GM12892 (cell line): ENCODE results near the gene ZIK1.

Experiments
- POLR2A ChIP-seq: IDR thresholded peaks from 2 replicates; pipeline ENCODE4 v1.6.1; 2011; ENCODE audit warnings: low read depth, low read length, control low read depth
- POLR2AphosphoS5 ChIP-seq: IDR thresholded peaks from 2 replicates; pipeline ENCODE4 v1.6.1; 2011; ENCODE audit warnings: low read depth, low read length, control low read depth
- TAF1 ChIP-seq: IDR thresholded peaks from 2 replicates; pipeline ENCODE4 v1.6.1; 2011; ENCODE audit warnings: low read depth, mild to moderate bottlenecking, control low read depth, low read length, borderline replicate concordance

GRCh38 chr19:57563547-57563946 is 20.4 kb upstream of the ZIK1 start:
- TF ChIP-seq POLR2AphosphoS5 (no peak), POLR2A (no peak), TAF1 (no peak)
